ENCODE data around the gene THSD4.
"Not testable (repeated sequence)": the region's sequence is repeated elsewhere in the genome, so short reads cannot be mapped to it uniquely, and the experiment has no call there.

The THSD4 gene

GRCh38 chr15:71718116-71718910 lies 603.0 kb downstream of the THSD4 start:
- in situ Hi-C loops (cut with MboI; ENCODE audit: low sequenced_read_pairs), result no loop called here

GRCh38 chr15:71723344-71723743 lies 608.1 kb downstream of the THSD4 start:
- in situ Hi-C loops (cut with MboI; ENCODE audit: low sequenced_read_pairs), result no loop called here

GRCh38 chr15:71725207-71725955 lies 610.1 kb downstream of the THSD4 start:
- in situ Hi-C loops (cut with MboI; ENCODE audit: low sequenced_read_pairs), result not testable (repeated sequence)

- in situ Hi-C loops (cut with MboI; ENCODE audit: low sequenced_read_pairs), result no loop called here
Observed at GRCh38 chr15:71728881-71729280, 613.6 kb downstream of the THSD4 start.

- in situ Hi-C loops (cut with MboI; ENCODE audit: low sequenced_read_pairs), result no loop called here
Observed at GRCh38 chr15:71729319-71729718, 614.0 kb downstream of the THSD4 start.

GRCh38 chr15:71730277-71731144 lies 615.2 kb downstream of the THSD4 start:
- in situ Hi-C loops (cut with MboI; ENCODE audit: low sequenced_read_pairs), result no loop called here

GRCh38 chr15:71732636-71733035 lies 617.4 kb downstream of the THSD4 start:
- in situ Hi-C loops (cut with MboI; ENCODE audit: low sequenced_read_pairs), result no loop called here

GRCh38 chr15:71733122-71733521 lies 617.9 kb downstream of the THSD4 start:
- in situ Hi-C loops (cut with MboI; ENCODE audit: low sequenced_read_pairs), result no loop called here

GRCh38 chr15:71734709-71735384 lies 619.6 kb downstream of the THSD4 start:
- in situ Hi-C loops (cut with MboI; ENCODE audit: low sequenced_read_pairs), result no loop called here

GRCh38 chr15:71735385-71735757 lies 620.1 kb downstream of the THSD4 start:
- in situ Hi-C loops (cut with MboI; ENCODE audit: low sequenced_read_pairs), result no loop called here

GRCh38 chr15:71736286-71736947 lies 621.1 kb downstream of the THSD4 start:
- in situ Hi-C loops (cut with MboI; ENCODE audit: low sequenced_read_pairs), result no loop called here

- in situ Hi-C loops (cut with MboI; ENCODE audit: low sequenced_read_pairs), result no loop called here
Observed at GRCh38 chr15:71737761-71738160, 622.5 kb downstream of the THSD4 start.

GRCh38 chr15:71739355-71739754 lies 624.1 kb downstream of the THSD4 start:
- in situ Hi-C loops (cut with MboI; ENCODE audit: low sequenced_read_pairs), result no loop called here

- in situ Hi-C loops (cut with MboI; ENCODE audit: low sequenced_read_pairs), result no loop called here
Observed at GRCh38 chr15:71742964-71743363, 627.7 kb downstream of the THSD4 start.

- in situ Hi-C loops (cut with MboI; ENCODE audit: low sequenced_read_pairs), result no loop called here
Observed at GRCh38 chr15:71743861-71744382, 628.7 kb downstream of the THSD4 start.

GRCh38 chr15:71746719-71747118 lies 631.4 kb downstream of the THSD4 start:
- in situ Hi-C loops (cut with MboI; ENCODE audit: low sequenced_read_pairs), result no loop called here

GRCh38 chr15:71747128-71748083 lies 632.1 kb downstream of the THSD4 start:
- in situ Hi-C loops (cut with MboI; ENCODE audit: low sequenced_read_pairs), result no loop called here

- in situ Hi-C loops (cut with MboI; ENCODE audit: low sequenced_read_pairs), result no loop called here
Observed at GRCh38 chr15:71748293-71748718, 633.0 kb downstream of the THSD4 start.

GRCh38 chr15:71749500-71749899 lies 634.2 kb downstream of the THSD4 start:
- in situ Hi-C loops (cut with MboI; ENCODE audit: low sequenced_read_pairs), result no loop called here
